GM19023 (cell line): Measurements from ENCODE around the gene BMPR1A.
"Not testable (repeated sequence)": the region's sequence is repeated elsewhere in the genome, so short reads cannot be mapped to it uniquely, and the experiment has no call there.

ENCODE experiments used
- ATAC-seq: cut with Tn5 transposase; IDR thresholded peaks from one replicate; pipeline ENCODE4 v1.9.1; 2021; ENCODE audit warnings: mild to moderate bottlenecking, moderate library complexity; ENCODE audit not compliant: unreplicated experiment

Gene BMPR1A

DNA sequence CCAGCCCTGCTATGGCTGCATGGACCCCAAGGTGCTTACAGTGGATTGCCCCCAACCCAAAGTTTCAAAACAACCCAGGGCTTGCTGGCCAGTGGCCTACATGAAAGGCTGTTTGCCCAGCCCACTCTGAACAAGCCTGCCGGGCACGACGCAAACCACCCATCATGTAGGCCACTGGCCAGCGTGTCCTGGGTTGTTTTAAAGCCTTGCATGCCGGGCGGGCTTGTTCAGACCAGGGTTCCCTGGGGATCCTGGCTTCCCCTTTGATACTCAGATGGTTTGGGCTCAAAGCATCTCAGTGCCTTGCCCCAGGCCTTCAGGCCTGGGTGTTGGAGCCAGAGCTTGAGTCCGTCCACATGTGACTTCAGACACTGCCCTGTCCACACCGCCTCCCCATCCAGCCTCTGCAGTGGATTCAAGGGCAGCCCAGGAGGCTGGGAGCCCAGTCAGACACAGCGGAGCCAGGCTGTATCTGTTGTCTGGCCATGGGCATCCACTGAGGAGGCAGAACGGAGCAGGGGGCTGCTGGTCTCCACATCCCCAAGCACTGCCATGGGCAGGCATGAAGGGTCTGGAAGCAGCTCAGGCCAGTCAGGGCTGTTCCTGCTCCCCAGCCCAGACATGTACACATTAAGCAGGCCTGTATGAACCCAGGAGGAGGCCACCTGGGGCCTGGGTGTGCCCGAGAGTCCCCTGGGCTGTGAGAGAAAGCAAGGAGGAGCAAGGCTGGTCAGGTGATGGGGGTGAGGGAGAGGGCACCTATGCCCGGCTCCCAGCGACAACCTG, 207.8 kb downstream of the BMPR1A start:
- no peak for ATAC-seq

DNA sequence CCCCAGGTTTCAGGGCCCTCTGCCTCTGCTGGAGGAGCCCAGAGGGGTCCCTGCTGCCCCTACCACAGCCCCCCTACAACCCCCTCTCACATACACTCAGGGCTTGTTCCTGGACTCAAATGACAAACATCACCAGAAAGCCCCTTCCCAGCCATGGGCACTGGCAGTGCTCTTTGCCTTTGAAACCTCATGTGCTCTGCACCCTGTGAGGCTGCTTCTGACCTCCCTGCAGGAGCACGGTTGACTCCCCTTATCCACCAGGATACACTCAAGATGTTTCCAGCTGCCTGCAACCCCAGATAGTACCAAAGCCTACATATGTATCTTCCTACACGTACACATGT, 208.4 kb downstream of the BMPR1A start:
- no peak for ATAC-seq

DNA sequence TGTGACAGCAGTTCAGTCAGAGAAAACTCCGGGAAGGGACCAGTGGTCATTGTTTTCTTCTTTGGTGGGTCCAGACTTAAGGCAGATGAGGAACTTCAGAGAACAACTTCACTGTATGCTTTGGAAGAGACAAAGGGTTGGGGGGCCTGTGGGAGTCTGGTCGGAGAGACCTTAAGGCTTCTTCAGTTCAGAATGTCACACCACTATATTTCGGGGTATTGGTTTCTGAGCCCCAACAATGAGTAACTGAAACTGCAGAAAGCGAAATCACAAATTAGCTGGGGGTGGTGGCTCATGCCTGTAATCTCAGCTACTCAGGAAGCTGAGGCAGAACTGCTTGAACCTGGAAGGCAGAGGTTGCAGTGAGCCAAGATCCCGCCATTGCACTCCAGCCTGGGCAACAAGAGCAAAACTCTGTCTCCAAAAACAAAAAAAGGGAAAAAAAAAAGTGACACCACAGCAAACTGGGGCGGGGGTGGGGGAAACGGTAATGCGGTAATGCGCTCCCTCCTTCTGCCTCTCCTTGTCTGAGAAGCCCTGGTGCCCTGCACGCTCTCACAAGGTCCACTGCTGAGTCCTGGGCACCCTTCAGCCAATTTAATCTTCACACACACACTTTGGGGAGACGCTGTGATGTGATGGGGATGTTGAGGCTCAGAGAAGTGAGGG, 209.7 kb downstream of the BMPR1A start:
- no peak for ATAC-seq

DNA sequence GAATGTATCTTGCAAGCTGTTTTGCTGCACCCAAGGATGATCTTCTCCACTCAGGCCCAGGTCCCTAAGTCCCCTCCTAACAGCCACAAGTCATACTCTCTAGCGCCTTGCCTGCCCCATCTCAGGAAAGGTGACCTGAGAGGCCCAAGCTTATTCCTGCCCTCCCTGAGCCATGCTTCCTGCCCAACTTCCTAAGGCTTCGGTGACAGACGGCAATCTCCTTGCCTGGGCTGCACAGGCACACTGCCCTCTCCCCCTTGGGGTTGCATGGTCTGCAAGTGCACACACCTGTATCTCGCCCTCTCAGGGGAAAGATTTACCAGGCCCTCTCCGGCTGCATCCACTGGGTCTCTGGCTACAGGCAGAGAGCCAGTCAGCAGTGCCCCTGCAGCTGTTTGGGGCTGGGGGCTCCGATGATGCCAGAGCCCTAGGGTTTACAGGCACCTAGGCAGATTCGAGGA, 211.1 kb downstream of the BMPR1A start:
- ATAC-seq: no peak

DNA sequence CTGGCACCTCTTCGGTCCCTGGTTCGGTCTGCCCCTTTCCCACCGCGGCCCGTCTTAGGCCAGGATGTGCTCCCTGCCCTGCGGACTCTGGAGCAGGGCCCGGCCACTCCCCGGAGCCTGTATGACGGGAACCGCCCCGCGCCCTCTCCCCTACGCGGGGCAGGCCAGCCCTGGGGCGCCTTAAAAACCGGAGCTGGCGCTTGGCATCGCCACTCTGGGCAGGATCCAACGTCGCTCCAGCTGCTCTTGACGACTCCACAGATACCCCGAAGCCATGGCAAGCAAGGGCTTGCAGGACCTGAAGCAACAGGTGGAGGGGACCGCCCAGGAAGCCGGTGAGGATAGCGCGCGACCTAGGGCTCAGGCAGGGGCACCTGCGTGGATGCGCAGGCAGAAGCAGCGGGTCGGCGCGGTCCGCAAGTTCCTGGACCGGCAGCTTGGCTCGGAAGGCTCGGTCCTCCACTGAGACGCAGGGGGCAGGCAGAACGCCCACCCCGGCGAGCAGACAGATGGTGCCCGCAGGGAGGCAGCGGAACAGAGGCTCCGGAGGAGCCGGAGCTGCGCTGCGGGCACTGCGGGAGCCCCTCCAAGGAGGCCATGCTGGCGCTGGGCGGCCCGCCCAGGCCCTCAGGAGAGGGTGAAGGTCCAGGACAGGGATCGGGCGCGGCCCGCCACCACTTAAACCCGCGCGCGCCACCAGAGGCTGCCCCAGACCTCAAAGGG, 212.0 kb downstream of the BMPR1A start, which contains the start of gene ADIRF:
Gene ADIRF, plus strand, starts transcription at position 212 of the 723 bp plus-strand sequence. Its CDS starts 63 bp downstream, at position 275.
- ATAC-seq: no peak

DNA sequence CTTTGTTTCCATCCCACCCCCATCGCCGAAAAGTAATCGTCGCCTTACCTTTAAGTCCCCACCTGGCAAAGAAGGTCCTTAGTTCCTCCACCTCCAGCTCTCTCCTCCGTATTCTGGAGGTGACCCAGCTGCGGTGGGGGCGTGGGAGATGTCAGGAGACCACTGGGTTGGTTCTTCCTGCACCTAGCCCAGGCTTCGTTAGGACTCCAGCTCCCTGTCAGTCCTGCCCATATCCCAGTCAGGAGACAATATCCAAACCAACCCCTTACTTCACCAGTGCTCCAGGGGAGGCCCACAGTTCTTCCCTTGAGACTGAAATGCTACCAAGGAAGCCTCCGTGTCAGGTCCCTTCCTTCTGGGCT, 212.6 kb downstream of the BMPR1A start:
- no peak for ATAC-seq

DNA sequence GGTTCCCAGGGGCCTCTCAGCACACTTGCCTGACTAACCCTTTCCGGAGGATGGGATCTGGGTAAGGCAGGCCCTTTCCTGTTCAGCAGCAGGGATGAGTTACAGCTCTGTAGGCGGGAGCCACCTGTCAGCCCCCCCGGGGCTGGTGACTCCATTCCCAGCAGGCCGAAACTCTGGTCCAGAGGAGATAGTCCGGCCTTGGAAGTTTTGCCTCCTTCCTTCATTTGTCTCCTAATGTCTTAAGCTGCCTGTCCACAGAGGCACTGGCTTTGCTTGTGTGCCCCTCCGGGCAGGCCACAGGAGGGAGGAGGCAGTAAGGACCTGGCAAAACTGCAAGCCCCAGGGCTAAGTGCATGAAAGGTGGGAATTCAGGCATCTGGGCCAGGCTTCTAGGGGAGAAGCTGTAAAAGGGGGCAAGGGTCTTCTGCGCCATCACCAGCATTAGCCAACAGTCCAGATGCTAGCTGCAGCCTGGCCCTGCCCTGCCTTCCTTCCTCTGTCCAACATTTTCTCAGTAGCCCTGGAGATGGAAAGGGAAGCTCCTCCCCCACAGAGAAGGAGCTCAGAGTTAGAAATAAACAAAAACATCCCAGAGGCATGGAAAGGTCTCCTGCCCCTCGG, 213.1 kb downstream of the BMPR1A start:
- no peak for ATAC-seq

DNA sequence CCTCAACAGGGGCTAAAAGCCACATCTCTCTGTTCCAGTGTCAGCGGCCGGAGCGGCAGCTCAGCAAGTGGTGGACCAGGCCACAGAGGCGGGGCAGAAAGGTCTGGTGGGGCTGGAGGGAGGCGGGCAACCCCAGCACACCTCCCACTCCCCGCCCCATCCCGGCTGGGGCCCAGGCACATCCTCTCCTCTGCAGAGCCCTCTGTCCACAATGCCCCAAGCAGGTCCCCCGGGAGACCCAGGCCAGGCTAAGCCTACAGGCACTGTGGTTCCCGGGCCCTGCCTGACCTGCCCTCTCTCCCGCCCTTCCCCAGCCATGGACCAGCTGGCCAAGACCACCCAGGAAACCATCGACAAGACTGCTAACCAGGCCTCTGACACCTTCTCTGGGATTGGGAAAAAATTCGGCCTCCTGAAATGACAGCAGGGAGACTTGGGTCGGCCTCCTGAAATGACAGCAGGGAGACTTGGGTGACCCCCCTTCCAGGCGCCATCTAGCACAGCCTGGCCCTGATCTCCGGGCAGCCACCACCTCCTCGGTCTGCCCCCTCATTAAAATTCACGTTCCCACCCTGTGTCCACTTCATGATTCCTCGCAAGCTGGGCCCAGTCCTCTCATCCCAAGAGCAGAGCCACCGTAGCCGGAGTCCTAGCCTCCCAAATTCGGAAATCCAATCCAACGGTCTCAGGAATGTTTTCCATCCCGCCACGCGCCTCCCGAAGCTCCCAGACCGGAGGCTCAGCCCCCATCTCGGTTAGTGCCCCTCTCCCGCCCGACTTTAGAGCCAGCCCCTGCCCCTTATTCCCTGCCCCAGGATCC, 214.0 kb downstream of the BMPR1A start:
- no peak for ATAC-seq

DNA sequence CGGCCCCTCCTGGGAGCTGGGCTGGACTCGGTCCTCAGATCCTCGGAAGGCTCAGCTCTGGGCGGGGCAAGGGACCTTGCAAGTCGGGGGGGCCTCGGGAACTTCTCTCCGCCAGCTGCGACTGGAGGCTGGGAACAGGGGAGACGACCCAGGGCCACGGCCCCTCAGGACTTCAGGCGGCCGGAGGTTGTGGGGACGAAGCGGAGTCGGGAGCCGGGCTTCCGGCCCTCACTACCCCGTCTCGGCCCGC, 214.5 kb downstream of the BMPR1A start:
- no peak for ATAC-seq

DNA sequence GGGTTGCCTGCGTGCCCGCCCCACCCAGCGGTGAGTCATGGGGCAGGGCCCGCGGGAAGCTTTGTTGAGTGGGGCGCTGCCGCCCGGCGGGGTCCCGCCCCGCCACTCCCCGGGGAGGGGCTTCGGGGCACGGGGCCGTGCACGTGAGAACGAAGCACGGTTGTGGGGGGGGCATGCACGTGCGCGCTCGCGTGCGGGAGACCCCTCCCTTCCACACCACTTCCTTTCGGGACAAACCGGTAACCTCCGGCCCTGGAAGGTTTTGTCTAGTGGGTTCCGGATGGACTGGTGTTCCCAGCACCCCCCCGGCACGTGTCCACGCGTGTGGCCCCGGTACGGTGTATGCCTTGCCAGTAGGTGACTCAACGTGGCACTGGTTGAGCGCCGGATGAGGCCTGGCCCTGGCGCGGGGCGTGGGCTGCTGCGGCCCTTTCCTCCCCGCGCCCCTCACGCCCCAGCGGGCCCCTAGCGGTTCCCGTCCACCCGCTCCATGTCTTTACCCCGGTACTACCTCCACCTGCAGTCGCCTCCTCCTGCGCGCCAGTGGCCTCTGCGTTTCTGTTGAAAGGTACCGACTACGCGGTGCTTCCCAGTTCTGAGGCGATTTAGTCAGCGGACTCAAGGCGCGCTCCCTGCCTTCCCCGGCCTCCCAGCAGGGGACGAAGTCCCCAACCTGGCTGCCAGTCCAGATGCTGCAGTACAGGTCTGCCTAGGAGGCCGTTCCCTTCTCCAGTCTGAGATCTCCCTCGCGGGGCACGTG, 215.0 kb downstream of the BMPR1A start:
- ATAC-seq: peak; percentile 72

DNA sequence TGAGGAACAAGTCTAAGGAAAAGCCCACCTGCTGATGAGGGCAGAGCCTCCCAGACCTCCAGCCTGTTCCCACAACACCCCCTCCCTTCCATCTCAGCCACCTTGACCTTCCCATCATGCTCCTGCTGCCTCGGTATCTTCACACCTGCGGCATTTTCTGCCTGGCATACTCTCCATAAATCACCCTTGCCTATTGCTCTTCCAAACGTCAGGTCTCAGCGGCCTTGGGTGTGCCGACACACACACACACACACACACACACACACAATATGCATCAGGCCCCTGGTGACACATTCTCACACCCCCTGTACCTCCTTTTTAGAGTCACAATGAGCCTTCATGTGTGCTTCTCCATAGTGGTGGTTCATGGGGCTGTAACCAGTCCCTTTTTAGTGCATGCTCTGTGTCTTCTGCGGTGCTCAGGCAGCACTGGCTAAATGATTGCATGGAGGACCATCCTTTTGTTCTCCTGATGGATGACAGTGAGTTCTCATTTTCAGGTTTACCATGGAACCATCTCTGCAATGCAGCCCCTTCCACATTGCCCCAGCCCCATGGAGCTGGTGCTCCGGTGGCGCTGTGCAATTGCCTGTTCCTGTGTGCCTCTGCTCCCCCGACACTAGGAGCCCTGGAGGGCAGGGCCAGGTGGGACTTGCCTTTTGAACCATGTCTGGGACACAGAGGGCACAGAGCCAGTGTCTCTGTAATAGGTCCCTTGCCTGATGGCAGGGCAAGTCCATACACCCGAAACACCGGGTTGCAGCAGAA, 216.4 kb downstream of the BMPR1A start:
- no peak for ATAC-seq

DNA sequence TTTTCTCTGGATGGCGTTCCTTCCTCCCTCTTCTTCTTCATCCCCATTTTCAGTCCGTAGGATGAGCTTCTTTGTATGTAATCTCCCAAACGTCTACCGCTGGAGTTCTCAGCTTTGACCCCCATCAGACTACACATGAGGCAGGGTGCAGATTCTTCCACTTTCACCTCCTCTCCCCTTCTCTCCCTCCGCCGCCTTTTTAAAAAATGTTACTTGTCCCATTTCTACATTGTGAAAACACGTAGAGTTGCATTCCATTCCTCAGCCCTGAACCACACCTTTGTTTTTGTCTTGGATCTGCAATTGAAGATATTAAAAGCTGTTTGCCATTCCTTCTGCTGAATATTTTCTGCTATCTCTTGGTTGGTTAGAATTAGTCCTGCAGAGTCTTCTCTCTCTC, 218.1 kb downstream of the BMPR1A start:
- ATAC-seq: no peak

DNA sequence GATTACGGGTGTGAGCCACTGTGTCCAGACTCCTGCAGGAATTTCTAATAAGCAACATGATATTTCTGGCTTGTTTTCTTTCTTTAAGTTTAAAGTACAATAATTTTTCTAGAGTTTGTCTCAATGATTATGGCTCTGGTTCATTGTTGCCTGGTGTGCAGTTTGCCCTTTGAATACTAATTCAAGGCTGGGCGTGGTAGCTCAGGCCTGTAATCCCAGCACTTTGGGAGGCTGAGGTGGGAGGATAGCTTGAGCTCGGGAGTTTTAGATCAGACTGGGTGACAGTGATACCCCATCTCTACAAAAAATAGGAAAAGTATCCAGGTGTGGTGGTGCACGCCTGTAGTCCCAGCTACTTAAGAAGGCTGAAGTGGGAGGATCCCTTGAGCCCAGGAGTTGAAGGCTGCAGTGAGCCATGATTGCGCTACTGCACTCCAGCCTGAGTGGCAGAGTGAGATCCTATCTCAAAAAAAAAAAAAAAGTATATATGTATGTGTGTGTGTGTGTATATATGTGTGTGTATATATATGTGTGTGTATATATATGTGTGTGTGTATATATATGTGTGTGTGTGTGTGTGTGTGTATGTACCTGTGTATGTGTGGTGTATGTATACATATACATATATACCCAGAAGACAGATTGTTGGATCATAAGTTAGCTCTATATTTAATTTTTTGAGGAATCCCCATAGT, 220.1 kb downstream of the BMPR1A start:
- ATAC-seq: no peak

DNA sequence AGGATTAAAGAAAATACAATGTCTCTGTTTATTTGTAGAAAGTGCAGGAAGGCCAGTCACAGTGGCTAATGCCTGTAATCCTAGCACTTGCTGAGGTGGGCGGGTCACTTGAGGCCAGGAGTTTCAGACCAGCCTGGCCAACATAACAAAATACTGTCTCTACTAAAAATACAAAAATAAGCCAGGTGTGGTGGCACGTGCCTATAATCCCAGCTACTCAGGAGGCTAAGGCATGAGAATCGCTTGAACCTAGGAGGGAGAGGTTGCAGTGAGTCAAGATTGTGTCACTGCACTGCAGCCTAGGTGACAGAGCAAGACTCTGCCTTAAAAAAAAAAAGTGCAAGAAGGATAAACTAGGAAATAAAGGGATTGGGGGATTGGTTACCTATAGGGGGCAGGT, 222.0 kb downstream of the BMPR1A start:
- not testable (repeated sequence) for ATAC-seq

DNA sequence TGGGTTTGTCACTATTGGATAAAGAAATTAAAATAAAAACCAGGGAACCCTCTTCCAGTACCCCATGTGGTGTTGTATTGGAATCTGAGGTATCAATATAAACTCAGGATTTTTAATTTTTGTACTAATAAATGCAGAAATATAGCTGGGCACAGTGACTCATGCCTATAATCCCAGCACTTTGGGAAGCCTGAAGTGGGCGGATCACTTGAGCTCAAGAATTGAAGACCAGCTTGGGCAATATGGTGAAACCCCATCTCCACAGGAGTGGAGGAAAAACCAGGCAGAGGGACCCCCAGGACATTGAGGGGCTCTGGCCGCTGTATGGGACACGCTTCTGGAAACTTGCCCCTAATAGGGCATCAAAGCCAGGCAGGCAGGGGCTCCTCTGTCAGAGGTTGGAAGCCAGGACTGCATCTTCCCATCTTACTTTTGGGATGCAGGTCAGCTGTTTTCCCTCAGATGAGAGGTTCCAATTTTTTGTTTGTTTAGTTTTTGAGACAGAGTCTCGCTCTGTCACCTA, 222.9 kb downstream of the BMPR1A start:
- no peak for ATAC-seq

DNA sequence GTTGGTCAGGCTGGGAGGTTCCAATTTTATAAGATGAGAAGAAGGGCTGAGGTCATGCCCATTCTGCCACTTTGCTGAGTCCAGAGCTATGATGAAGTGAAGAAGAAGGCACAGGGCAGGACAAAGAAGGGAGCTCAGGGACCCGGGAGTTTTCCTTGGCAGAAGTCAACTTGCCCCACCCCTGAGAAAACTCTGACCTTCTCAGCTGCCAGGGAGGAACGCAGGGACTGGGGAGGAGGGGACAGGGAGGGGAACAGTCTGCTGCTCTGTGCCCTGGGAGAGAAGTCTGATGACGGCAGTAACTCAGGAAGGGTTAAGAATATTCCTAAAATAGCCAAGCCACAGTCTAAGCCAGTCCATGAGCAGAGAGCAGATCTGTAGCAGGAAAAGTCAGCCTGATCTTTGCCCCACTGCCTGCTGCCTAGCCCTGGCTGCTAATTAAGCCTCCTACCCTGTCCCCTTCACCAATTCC, 223.6 kb downstream of the BMPR1A start:
- no peak for ATAC-seq

DNA sequence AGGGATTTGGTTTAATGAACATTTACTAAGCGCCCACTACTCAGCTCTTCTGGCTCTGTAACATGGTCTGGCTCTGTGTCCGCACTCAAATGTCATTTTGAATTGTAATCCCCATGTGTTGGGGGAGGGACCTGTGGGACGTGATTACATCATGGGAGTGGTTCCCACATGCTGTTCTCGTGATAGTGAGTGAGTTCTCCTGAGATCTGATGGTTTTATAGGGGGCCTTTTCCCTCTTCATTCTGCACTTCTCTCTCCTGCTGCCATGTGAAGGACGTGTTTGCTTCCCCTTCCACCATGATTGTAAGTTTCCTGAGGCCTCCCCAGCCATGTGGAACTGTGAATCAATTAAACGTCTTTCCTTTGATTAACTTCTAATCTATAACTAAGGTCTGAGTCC, 224.6 kb downstream of the BMPR1A start:
- ATAC-seq: not testable (repeated sequence)

DNA sequence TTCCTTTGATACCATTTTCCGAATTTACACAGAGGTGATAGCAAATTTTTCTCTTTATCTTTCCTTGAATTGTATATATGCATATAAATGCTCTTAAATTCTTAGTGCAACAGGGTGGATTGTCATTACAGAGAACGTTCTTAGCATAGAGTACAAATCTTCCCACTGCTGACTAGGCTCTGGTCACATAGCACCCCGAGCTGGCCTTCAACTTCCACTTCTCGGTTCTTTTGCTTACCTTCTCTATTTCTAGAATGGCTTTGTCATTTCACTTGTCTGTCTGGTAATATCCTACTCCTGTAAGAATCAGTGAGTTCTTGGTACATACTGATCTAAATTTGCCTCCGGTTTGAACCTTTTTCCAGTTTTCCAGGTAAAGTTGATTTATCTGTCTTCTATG, 225.3 kb downstream of the BMPR1A start:
- ATAC-seq: no peak
